ENCODE data around the gene OPRL1. TPM values are rescaled to one million over a fixed set of nuclear protein-coding genes. Genes with fewer than 3 reads are reported as not detected.

The OPRL1 gene
- total and polyA plus RNA-seq, 2 donors (not counting 1 experiment from before 2014, with no cell fraction given) = 3.5 to 6.2 TPM

- H3K9me3 Mint-ChIP-seq (ENCODE audit: insufficient read depth) = no peaks in the 10 kb centered on the region
- no peaks in the 10 kb centered on the region for H3K27me3 Mint-ChIP-seq
- Histone ChIP-seq H3K4me2 (replicated peaks; ENCODE audit: low read depth, low read length, poor library complexity, severe bottlenecking) (no peak overlapping the region), H3K27me3 (replicated peaks in 1 of 4; ENCODE audit: control extremely low read depth in 1 of 4, control insufficient read depth in 3 of 4, insufficient read depth in 4 of 4, low read length in 3 of 4) (no peaks in the 10 kb centered on the region), H2AFZ (ENCODE audit: insufficient read depth, low read depth, low read length, poor library complexity, severe bottlenecking) (no peak overlapping the region), H3K27ac (ENCODE audit: low read length in 2 of 2) (peak overlapping the region in 1 of 2 donors; percentile 56), H3K9me3 (ENCODE audit: control extremely low read depth in 1 of 3, control insufficient read depth in 2 of 3, insufficient read depth in 1 of 3, low read length in 2 of 3) (no peaks in the 10 kb centered on the region), H3K4me1 (ENCODE audit: control insufficient read depth in 2 of 2, insufficient read depth in 2 of 2, low read length in 2 of 2) (peaks cover 26 to 80% of the 10 kb centered on the region in 2 donors), H4K20me1 (ENCODE audit: control insufficient read depth, insufficient read depth, low read length, poor library complexity, severe bottlenecking) (peaks cover 76% of the 10 kb centered on the region), H3K9ac (ENCODE audit: low read length) (no peak overlapping the region), H3K4me3 (ENCODE audit: control extremely low read depth in 1 of 5, extremely low read depth in 1 of 5, insufficient read depth in 1 of 5, low read depth in 2 of 5, low read length in 4 of 5) (no peak overlapping the region), H3K79me2 (ENCODE audit: control insufficient read depth, insufficient read depth, low read length) (peaks cover 35% of the 10 kb centered on the region), H3K36me3 (replicated peaks in 1 of 2; ENCODE audit: control extremely low read depth in 1 of 2, control insufficient read depth in 1 of 2, extremely low read depth in 1 of 2, insufficient read depth in 2 of 2, low read length in 1 of 2) (peaks cover 0 to 48% of the 10 kb centered on the region in 2 experiments)
- H3K4me3 Mint-ChIP-seq = no peak overlapping the region
- intact Hi-C loops (cut with micrococcal nuclease) = no loop called here
- 72% methylated on average over 13 of the region's 14 CpGs for WGBS (ENCODE audit: insufficient coverage)
- ATAC-seq (ENCODE audit: low read depth) (no peak), DNase-seq (no peak)
- H3K27ac Mint-ChIP-seq = peak overlapping the region; percentile 79
- peaks cover 50% of the 10 kb centered on the region for H3K4me1 Mint-ChIP-seq
- TF ChIP-seq CTCF (IDR thresholded peaks at IDR 0.05) (no peak), EZH2 (IDR thresholded peaks at IDR 0.05; ENCODE audit: borderline replicate concordance, insufficient read depth, low read depth, low read length, poor library complexity, severe bottlenecking) (no peak)
- POLR2A ChIA-PET = interaction anchor here (1.6 kb wide), 1 partner anchor 28 kb away, joined by 3 read pairs; no protein-coding TSS in a partner anchor
- CTCF ChIA-PET = interaction anchor here (1.8 kb wide), 1 partner anchor 48 kb away, joined by 9 read pairs; no protein-coding TSS in a partner anchor
These were observed 7.3 kb upstream of the OPRL1 start for GRCh38 chr20:64072498-64073063.

- Histone ChIP-seq H3K9me3 (ENCODE audit: control extremely low read depth in 1 of 3, control insufficient read depth in 2 of 3, insufficient read depth in 1 of 3, low read length in 2 of 3) (no peaks in the 10 kb centered on the region), H3K79me2 (ENCODE audit: control insufficient read depth, insufficient read depth, low read length) (peaks cover 31% of the 10 kb centered on the region), H3K27ac (ENCODE audit: low read length in 2 of 2) (no peak overlapping the region), H3K9ac (ENCODE audit: low read length) (no peak overlapping the region), H2AFZ (ENCODE audit: insufficient read depth, low read depth, low read length, poor library complexity, severe bottlenecking) (no peak overlapping the region), H3K4me3 (ENCODE audit: control extremely low read depth in 1 of 5, extremely low read depth in 1 of 5, insufficient read depth in 1 of 5, low read depth in 2 of 5, low read length in 4 of 5) (no peak overlapping the region), H4K20me1 (ENCODE audit: control insufficient read depth, insufficient read depth, low read length, poor library complexity, severe bottlenecking) (peaks cover 78% of the 10 kb centered on the region), H3K36me3 (replicated peaks in 1 of 2; ENCODE audit: control extremely low read depth in 1 of 2, control insufficient read depth in 1 of 2, extremely low read depth in 1 of 2, insufficient read depth in 2 of 2, low read length in 1 of 2) (peaks cover 0 to 48% of the 10 kb centered on the region in 2 experiments), H3K27me3 (replicated peaks in 1 of 4; ENCODE audit: control extremely low read depth in 1 of 4, control insufficient read depth in 3 of 4, insufficient read depth in 4 of 4, low read length in 3 of 4) (no peaks in the 10 kb centered on the region), H3K4me1 (ENCODE audit: control insufficient read depth in 2 of 2, insufficient read depth in 2 of 2, low read length in 2 of 2) (peaks cover 26 to 83% of the 10 kb centered on the region in 2 donors), H3K4me2 (replicated peaks; ENCODE audit: low read depth, low read length, poor library complexity, severe bottlenecking) (no peak overlapping the region)
- ATAC-seq (ENCODE audit: low read depth) (no peak), DNase-seq (no peak)
- Mint-ChIP-seq H3K27ac (peak overlapping the region; percentile 20), H3K27me3 (no peaks in the 10 kb centered on the region), H3K9me3 (ENCODE audit: insufficient read depth) (no peaks in the 10 kb centered on the region), H3K4me1 (peaks cover 53% of the 10 kb centered on the region), H3K4me3 (no peak overlapping the region)
- WGBS (ENCODE audit: insufficient coverage) = 83% methylated on average over 34 of the region's 37 CpGs
- TF ChIP-seq CTCF (IDR thresholded peaks at IDR 0.05) = no peak
- no peak for TF ChIP-seq EZH2 (IDR thresholded peaks at IDR 0.05; ENCODE audit: borderline replicate concordance, insufficient read depth, low read depth, low read length, poor library complexity, severe bottlenecking)
- ChIA-PET POLR2A (interaction anchor here (0.6 kb wide), 1 partner anchor 113 kb away, joined by 4 read pairs; no protein-coding TSS in a partner anchor), CTCF (interaction anchor here (0.9 to 1.0 kb wide), 2 partner anchors 11 to 93 kb away, joined by 3 read pairs; partner anchors contain the start of gene PRPF6)
- intact Hi-C loops (cut with micrococcal nuclease) = no loop called here
These were observed 6.3 kb upstream of the OPRL1 start for GRCh38 chr20:64073476-64074183.

Measured in B cell (primary cell).